GM19324 (cell line): ENCODE measurements around the gene GLS2.
"Not testable (repeated sequence)": the region's sequence is repeated elsewhere in the genome, so short reads cannot be mapped to it uniquely, and the experiment has no call there.

Experiments used
- ATAC-seq: cut with Tn5 transposase; IDR thresholded peaks from one replicate; pipeline ENCODE4 v1.9.1; 2021; ENCODE audit warnings: mild to moderate bottlenecking, moderate library complexity; ENCODE audit not compliant: unreplicated experiment, low FRiP score

Gene GLS2

DNA sequence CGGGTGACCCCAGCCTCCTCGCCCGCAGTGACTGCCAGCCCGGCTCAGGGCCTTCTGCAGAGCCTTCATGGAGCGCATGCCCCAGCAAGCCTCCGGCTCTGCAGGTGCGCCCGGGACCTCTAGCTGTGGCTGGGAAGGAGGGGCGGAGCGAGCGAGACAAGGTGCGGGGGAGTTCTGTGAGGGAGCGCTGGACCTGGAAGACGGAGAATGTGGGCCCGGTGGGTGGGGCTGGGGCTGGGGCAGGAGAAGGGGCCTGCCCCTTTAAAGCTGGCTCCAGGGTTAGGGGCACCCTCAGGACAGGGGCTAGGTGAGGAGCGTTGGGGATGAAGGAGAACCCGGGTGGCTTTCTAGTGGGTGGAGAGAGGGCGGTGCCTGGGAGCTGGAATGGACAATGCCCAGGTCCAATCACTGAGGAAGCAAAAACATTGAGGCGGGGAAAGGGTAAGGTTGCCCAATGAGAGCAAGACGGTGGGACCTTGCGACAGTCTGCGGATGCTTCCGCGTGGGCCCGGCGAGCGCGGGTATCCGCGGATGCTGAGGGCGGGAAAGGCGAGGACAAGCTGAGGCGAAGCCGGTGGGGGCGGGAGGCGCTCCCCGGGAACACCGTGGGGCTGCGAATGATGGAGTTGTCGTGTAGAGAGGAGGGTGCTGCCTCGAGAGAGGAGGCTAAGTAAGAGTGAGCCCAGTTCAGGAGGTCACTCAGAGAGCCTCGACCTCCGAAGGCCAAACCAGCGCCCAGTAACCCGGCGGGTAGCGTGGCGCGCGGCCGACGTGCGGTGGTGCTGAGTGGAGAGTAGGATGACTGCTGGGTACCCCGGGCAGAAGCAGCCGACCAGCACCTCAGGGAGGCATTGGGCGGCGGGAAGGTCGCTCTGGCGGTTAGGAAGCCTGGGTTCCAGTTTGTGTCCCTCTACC lies at the start of gene GLS2:
Gene GLS2, minus strand, starts transcription at position 121 of the 915 bp plus-strand sequence. Its CDS starts 43 bp downstream, at position 78.
- peak; percentile 88 for ATAC-seq

DNA sequence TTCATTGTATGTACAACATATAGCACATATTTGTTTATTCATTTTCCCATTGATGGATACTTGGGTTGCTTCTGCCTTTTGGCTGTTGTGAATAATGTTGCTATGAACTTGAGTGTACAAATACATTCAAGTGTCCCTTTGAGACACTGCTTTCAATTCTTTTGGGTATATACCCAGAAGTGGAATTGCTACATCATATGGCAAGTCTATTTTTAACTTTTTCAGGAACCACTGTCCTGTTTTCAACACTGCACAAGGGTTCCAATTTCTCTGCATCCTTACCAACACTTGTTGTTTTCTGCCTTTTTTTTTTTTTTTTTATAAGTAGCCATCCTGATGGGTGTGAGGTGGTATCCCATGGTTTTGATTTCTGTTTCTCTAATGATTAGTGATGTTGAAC lies 49.6 kb upstream of the GLS2 start:
- no peak for ATAC-seq

DNA sequence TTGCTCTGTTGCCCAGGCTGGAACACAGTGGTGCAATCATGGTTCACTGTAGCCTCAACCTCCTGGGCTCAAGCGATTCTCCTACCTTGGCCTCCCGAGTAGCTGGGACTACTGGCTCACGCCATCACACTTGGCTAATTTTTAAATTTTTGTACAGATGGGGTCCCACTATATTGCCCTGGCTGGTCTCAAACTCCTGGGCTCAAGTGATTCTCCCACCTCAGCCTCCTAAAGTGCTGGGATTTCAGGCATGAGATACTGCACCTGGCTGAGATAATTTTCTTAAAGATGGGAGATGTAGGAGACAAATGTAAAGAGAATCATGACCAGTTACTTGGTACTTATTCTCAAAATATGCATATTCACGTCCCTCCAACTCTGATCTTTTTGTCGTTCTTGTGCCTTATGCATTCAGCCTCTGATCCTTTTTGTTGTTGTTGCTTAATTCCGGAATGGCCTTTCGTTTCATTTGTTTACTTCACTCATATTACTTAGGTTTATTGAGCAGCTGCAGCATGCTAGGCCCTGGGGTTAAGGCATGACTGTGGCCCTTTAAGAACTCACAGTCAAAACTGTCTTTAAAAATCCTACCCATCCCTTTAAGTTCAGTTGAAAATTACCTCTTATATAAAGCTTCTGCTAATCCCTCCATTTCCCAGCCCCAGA lies 42.6 kb upstream of the GLS2 start:
- no peak for ATAC-seq

DNA sequence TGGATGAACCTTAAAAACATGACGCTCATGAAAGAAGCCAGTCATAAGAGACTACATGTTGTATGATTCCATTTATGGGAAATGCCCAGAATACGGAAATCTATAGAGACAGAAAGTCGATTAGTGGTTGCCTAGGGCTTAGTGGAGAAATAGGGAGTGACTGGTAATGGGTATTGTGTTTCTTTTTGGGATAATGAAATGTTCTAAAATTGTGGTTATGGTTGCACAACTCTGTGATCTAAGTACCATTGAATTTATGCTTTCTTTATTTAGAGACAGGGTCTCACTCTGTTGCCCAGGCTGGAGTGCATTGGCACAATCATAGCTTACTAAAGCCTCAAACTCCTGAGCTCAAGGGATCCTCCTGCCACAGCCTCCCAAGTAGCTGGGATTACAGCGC lies 41.7 kb upstream of the GLS2 start:
- ATAC-seq: no peak

DNA sequence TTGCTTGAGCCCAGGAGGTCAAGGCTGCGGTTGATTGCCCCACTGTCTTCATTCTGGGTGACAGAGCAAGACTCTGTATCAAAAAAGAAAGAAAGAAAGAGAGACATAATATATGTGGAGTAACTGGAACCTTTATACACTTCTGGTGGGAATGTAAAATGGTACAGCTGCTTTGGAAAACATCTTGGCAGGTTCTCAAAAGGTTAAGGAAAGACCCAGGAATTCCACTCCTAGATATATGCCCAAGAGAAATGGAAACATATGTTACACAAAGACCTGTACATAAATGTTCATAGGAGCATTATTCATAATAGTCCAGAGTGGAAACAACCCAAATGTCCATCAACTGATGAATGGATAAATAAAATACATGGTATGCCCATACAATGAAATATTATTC lies 40.9 kb upstream of the GLS2 start:
- no peak for ATAC-seq

DNA sequence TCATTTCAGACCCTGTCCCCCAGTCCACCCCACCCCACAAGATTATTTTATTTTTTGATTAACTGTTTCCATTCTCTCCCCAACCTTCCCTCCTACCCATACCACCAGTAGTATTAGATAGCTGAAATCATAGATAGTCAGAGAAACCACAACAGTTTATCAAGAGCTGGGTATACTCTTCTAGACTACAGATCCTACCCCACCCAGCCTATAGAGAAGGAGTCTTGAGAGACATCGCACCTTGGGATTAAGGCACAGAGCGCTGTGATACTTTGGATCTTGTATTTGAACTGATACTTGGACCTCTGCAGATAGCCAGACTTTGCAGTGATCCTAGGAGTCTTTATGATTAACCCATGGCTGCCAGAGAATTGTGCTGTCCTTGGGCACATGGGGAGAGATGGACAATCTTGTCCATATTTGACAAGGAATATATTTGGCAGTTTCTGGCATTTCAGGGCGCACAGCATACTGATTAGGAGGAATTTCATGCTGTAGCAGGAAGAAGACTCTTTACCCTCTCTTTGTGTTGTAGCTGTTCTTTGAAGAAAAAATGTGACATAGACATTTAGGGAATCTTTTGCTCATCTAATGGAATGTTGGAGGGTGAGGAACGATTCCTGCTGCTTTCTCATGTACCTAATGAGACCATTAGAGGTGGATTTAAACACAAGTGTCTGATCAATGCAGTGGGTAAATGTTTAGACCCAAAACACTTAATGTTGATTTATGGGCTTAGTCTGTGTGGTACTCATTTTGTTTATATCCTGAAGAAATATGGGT lies 34.6 kb upstream of the GLS2 start:
- ATAC-seq: no peak

DNA sequence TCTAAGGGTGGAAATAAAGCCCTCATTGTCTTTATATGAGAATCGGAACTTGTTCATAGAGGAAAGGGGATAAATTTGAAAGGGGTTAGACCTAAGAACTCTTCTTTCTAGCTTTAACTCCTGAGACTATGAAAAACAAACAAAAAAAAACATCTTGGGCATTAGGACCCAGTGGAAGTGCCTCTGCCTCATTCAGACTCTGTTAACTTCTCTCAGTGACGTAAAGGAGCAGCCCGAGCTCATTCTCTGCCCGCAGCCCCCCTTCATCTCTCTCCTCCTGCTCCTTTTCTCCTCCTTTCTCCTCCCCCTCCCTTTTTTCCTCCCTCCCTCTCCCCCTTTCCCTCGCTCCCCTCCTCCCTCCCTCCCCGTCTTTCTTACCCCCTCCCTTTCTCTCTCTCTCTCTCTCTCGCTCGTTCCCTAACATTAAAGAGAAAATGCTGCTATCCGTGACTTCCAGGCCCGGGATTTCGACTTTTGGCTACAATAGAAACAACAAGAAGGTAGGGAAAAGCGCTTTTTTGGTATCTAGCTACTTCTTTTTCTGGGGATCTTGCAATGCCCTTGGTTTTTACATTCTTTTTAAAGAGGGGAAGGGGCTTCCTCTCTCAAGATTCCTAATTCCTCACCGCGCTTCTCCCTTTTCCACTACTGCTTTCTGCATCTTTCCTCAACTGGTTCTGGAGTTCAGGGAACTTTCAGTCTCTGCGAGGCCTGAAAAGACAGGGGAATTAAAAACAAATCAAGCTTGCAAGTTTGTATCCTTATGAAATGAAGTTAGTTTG lies 33.8 kb upstream of the GLS2 start, which contains the start of gene RBMS2:
Gene RBMS2, plus strand, starts transcription at position 231 of the 782 bp plus-strand sequence. Its CDS starts 204 bp downstream, at position 435.
- no peak for ATAC-seq

DNA sequence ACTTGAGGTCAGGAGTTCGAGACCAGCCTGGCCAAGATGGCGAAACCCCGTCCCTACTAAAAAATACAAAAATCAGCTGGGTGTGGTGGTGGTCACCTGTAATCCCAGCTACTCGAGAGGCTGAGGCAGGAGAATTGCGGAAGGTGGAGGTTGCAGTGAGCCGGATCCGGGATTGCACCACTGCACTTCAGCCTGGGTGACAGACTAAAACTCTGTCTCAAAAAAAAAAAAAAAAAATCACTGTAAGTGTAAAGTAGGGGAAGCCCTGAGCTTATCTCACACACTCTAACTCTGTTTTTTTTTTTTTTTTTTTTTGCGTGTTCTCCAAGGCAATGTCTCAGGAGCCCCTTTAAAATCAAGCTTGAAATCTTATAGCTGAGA lies 33.2 kb upstream of the GLS2 start:
- no peak for ATAC-seq

DNA sequence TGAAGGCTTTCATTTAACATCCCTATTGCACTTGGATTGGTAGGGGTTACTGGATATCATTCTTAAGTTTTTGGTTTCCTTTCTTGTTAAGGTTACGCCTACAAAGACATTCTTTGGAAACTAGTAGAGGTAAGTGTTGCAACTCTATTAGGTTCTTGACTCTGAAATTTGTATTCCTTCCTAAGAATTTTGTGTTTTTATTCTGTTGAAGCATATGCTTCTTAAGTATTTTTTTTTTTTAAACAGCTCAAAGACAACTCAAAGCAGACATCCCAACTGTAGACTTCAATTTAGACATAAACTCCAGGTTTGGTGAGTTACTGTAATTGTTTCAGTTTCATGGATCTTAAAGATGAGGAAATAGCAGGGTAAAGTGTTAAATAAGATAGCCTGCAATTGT lies 32.5 kb upstream of the GLS2 start:
- no peak for ATAC-seq

DNA sequence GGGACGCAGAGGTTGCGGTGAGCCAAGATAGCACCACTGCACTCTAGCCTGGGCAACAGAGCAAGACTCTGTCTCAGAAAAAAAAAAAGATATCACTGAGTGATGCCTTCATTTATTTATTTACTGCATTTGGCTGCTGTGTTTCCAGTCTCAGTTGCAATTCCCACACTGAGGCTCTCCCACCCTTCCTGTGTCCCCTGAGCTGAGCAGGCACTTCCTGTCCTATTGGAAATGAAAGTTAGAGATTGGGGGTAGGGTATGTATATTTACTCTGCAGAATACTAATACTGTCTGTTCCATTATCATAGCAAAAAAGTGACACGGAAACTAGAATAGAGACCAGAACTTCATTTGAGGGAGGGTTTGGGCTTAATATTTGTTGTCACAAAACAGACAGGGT lies 32.1 kb upstream of the GLS2 start:
- no peak for ATAC-seq

DNA sequence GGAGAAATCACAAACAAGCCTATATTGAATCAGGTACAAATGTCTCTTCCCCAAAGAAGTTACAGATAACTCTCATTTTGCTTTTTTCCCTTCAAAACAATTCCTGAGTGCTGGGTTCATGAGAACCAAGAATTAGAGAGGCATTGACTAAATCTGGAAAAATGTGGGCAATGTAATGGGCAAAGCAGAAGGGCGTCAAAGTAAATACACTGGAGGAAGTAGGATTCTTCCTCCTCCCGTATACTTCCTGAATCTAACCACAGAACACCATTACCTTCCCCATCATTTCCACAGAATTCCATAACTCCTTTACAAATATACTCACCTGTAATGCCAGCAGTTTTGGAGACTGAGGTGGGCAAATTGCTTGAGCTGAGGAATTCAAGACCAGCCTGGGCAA lies 30.6 kb upstream of the GLS2 start:
- no peak for ATAC-seq

DNA sequence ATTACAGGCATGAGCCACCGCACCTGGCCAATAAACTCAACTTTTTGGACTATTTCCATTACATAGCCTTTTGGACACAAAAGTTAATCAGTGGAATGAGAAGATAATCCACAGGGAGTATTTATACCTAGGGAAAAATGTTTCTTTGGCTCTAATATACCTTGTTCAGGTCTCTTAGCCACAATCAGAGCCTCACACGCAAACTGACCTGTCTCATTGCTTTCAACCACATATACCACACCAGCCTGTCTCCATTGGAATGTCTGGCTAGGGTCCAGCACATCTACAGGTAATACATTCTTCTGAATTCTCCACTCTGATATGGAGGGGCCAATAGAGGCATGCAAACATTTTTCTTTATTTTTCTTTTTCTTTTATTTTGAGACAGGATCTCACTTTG lies 29.9 kb upstream of the GLS2 start:
- no peak for ATAC-seq

DNA sequence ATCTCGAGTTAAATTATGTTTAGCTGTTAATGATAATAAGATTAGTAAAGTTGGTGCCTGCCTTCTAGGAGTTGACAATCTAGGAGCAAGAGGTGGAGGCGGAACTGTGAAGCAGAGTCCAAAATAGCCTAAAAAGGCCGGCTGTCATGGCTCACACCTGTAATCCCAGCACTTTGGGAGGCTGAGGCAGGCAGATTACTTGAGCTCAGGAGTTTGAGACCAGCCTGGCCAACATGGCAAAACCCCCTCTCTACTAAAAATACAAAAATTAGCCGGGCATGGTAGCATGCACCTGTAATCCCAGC lies 26.0 kb upstream of the GLS2 start:
- ATAC-seq: not testable (repeated sequence)

DNA sequence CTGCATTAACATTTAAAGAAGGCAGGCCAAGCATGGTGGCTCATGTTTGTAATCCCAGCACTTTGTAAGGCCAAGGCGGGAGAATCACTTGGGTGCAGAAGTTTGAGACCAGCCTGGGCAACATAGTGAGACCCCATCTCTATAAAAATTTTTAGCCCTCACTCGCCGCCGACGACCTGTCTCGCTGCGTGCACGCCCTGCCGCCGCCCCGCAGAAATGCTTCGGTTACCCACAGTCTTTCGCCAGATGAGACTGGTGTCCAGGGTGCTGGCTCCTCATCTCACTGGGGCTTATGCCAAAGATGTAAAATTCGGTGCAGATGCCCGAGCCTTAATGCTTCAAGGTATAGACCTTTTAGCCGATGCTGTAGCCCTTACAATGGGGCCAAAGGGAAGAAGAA lies 22.8 kb upstream of the GLS2 start:
- ATAC-seq: no peak

DNA sequence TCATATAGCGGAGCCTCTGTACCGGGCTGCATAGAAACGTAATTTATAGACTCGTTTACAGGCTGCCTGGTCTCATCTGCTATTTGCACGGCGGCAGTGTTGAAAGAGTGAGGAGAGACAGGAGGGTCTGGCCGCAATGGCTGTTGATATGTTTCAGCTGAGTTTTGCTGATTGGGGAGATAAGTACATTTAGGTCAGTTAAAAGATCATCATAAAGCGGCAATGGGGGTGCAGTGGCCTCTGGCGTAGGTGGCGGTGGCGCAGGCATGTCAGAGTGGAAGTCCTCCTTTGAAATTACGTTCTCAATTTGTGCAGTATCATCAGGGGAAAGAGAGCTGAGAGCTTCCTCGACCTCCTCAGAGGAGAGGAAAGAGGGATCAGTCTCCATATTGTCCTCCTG lies 11.9 kb upstream of the GLS2 start:
- not testable (repeated sequence) for ATAC-seq

DNA sequence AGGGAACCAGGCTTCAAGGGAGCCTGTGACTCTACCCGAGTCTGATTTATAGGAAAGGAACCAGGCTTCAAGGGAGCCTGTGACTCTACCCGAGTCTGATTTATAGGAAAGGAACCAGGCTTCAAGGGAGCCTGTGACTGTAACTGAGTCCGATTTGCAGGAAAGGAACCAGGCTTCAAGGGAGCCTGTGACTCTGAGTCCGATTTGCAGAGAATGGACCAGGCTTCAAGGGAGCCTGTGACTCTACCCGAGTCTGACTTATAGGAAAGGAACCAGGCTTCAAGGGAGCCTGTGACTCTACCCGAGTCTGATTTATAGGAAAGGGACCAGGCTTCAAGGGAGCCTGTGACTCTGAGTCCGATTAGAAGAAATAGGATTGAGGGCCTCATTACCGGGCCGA lies 11.5 kb upstream of the GLS2 start:
- ATAC-seq: not testable (repeated sequence)

DNA sequence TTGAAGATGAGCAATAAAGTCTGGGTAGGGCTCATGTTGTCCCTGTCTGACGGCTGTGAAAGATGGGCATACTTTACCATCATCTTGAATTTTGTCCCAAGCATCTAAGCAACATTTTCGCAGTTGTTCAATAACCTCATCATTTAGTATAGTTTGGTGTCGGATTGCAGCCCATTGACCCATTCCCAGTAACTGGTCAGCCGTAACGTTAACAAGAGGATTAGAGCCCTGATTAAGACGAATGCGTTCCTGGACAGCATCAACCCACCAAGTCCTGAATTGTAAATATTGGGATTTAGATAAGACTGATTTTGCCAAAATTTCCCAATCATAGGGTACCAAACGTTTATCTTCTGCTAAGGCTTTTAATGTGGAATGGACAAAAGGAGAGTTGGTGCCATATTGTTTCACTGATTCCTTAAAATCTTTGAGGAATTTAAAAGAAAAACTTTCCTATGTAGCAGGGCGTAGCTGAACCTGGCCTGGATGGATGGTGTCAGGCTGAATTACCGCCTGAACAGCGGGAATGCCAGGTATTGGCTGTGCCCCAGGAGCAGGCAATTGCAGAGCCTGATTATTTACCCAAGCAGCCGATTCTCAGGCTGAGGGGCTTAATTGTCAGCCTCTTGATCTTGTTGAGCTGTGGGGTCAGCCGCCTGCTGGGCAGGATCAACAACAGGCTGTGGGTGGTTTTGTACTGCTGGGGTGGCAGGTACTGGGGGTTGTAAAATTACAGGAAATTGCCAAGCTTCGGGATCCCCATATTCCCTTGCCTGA lies 10.4 kb upstream of the GLS2 start:
- ATAC-seq: not testable (repeated sequence)

DNA sequence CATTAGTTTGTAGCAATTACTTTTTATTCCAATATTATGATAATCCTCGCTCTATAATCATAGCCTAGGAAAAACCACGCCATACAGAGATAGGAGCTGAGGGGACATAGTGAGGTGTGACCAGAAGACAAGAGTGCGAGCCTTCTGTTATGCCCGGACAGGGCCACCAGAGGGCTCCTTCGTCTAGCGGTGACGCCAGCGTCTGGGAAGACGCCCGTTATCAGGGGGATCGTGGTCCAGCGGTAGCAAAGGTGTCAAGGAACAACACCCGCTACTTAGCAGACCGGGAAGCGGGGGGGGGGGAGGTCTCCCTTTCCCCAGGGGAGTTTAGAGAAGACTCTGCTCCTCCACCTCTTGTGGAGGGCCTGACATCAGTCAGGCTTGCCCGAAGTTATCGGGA lies 8.7 kb upstream of the GLS2 start:
- not testable (repeated sequence) for ATAC-seq

DNA sequence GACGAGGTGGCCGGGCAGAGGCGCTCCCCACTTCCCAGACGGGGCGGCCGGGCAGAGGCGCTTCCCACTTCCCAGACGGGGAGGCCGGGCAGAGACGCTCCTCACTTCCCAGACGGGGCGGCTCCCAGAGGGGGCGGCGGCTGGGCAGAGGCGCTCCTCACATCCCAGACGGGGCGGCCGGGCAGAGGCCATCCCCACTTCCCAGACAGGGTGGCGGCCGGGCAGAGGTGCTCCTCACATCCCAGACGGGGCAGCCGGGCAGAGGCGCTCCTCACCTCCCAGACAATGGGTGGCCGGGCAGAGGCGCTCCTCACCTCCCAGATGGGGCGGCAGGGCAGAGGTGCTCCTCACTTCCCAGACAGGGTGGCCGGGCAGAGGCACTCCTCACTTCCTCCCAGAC lies 6.5 kb upstream of the GLS2 start:
- not testable (repeated sequence) for ATAC-seq

DNA sequence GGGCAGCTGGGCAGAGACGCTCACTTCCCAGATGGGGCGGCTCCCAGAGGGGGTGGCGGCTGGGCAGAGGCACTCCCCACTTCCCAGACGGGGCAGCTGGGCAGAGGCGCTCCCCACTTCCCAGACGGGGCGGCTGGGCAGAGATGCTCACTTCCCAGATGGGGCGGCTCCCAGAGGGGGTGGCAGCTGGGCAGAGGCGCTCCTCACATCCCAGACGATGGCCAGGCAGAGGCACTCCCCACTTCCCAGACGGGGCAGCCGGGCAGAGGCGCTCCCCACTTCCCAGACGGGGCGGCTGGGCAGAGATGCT lies 6.1 kb upstream of the GLS2 start:
- not testable (repeated sequence) for ATAC-seq
